H9 (cell line): ENCODE data around the gene IGLL1. TPM values are rescaled to one million over a fixed set of nuclear protein-coding genes. Genes with fewer than 3 reads are reported as not detected.

ENCODE experiments used
- DNase-seq: peaks from one replicate; pipeline ENCODE4 v3.0.0-alpha.2; 2017
- H2AFZ ChIP-seq: one replicate; pipeline ENCODE4 v1.6.1; 2013; ENCODE audit warnings: mild to moderate bottlenecking, low read length, control low read depth, moderate library complexity
- H2AK5ac ChIP-seq: 2 replicates; pipeline ENCODE4 v1.6.1; 2013; ENCODE audit warnings: low read length, control low read depth, mixed read lengths; ENCODE audit not compliant: insufficient read length
- H2BK120ac ChIP-seq: one replicate; pipeline ENCODE4 v1.6.1; 2013; ENCODE audit warnings: low read depth, mild to moderate bottlenecking, low read length, control low read depth, inconsistent platforms; ENCODE audit not compliant: poor library complexity, severe bottlenecking
- H2BK12ac ChIP-seq: 2 replicates; pipeline ENCODE4 v1.6.1; 2013; ENCODE audit warnings: low read length, control low read depth, mixed read lengths, low read depth; ENCODE audit not compliant: insufficient read length
- H2BK15ac ChIP-seq: 2 replicates; pipeline ENCODE4 v1.6.1; 2013; ENCODE audit warnings: low read depth, low read length, control low read depth
- H2BK20ac ChIP-seq: one replicate; pipeline ENCODE4 v1.6.1; 2013; ENCODE audit warnings: low read depth, mild to moderate bottlenecking, low read length, control low read depth, inconsistent platforms; ENCODE audit not compliant: poor library complexity, severe bottlenecking
- H2BK5ac ChIP-seq: 2 replicates; pipeline ENCODE4 v1.6.1; 2013; ENCODE audit warnings: low read length, control low read depth, mixed read lengths; ENCODE audit not compliant: insufficient read length
- H3K14ac ChIP-seq: 2 replicates; pipeline ENCODE4 v1.6.1; 2013; ENCODE audit warnings: low read length, control low read depth; ENCODE audit not compliant: insufficient read depth
- H3K18ac ChIP-seq: 2 replicates; pipeline ENCODE4 v1.6.1; 2013; ENCODE audit warnings: low read depth, mild to moderate bottlenecking, mixed read lengths, low read length, control low read depth; ENCODE audit not compliant: insufficient read length
- H3K23ac ChIP-seq: 2 replicates; pipeline ENCODE4 v1.6.1; 2013; ENCODE audit warnings: low read length, control low read depth, mixed read lengths, low read depth; ENCODE audit not compliant: insufficient read length
- H3K23me2 ChIP-seq: 2 replicates; pipeline ENCODE4 v1.6.1; 2013; ENCODE audit warnings: low read depth, mild to moderate bottlenecking, mixed read lengths, low read length, control low read depth; ENCODE audit not compliant: insufficient read length, poor library complexity, severe bottlenecking
- H3K27ac ChIP-seq: 2 replicates; pipeline ENCODE4 v1.5.1; 2013; ENCODE audit warnings: low read length, control low read depth, mixed read lengths, low read depth; ENCODE audit not compliant: insufficient read length
- H3K27me3 ChIP-seq: 2 replicates; pipeline ENCODE4 v1.6.1; 2013; ENCODE audit warnings: low read length, control low read depth, inconsistent platforms; ENCODE audit not compliant: insufficient read depth
- H3K4ac ChIP-seq: 2 replicates; pipeline ENCODE4 v1.6.1; 2013; ENCODE audit warnings: low read depth, mild to moderate bottlenecking, control low read depth, inconsistent platforms, low read length, moderate library complexity
- H3K4me1 ChIP-seq: 2 replicates; pipeline ENCODE4 v1.6.1; 2013; ENCODE audit warnings: low read length, control low read depth, inconsistent platforms; ENCODE audit not compliant: insufficient read depth
- H3K4me2 ChIP-seq: 2 replicates; pipeline ENCODE4 v1.6.1; 2013; ENCODE audit warnings: low read length, control low read depth, mixed read lengths; ENCODE audit not compliant: insufficient read length, insufficient read depth
- H3K56ac ChIP-seq: 2 replicates; pipeline ENCODE4 v1.6.1; 2013; ENCODE audit warnings: low read depth, mild to moderate bottlenecking, mixed read lengths, low read length, control low read depth; ENCODE audit not compliant: insufficient read length
- H3K79me1 ChIP-seq: 2 replicates; pipeline ENCODE4 v1.6.1; 2013; ENCODE audit warnings: low read depth, mild to moderate bottlenecking, moderate library complexity, low read length, control low read depth, inconsistent platforms; ENCODE audit not compliant: insufficient read depth, poor library complexity, severe bottlenecking
- H3K79me2 ChIP-seq: 2 replicates; pipeline ENCODE4 v1.6.1; 2013; ENCODE audit warnings: low read length, control low read depth, inconsistent platforms; ENCODE audit not compliant: insufficient read depth
- H3K9ac ChIP-seq: 2 replicates; pipeline ENCODE4 v1.6.1; 2013; ENCODE audit warnings: low read length, control low read depth, mixed read lengths; ENCODE audit not compliant: insufficient read length; ENCODE audit errors: extremely low read depth
- H3K9me3 ChIP-seq: one replicate; pipeline ENCODE4 v1.6.1; 2013; ENCODE audit warnings: low read depth, low read length, inconsistent platforms; ENCODE audit not compliant: control insufficient read depth
- H3T11ph ChIP-seq: one replicate; pipeline ENCODE4 v1.6.1; 2013; ENCODE audit warnings: mild to moderate bottlenecking, low read length, control low read depth, inconsistent platforms
- H4K20me1 ChIP-seq: one replicate; pipeline ENCODE4 v1.6.1; 2013; ENCODE audit not compliant: control insufficient read depth, insufficient read length, insufficient read depth
- H4K5ac ChIP-seq: 2 replicates; pipeline ENCODE4 v1.6.1; 2013; ENCODE audit warnings: low read depth, mild to moderate bottlenecking, mixed read lengths, low read length, control low read depth; ENCODE audit not compliant: insufficient read length
- H4K8ac ChIP-seq: replicated peaks from 2 replicates; pipeline ENCODE4 v1.6.1; 2013; ENCODE audit warnings: low read length, control low read depth, mixed read lengths, low read depth; ENCODE audit not compliant: insufficient read length
- H4K91ac ChIP-seq: 2 replicates; pipeline ENCODE4 v1.6.1; 2013; ENCODE audit warnings: low read depth, mild to moderate bottlenecking, moderate library complexity, mixed read lengths, low read length, control low read depth; ENCODE audit not compliant: insufficient read length
- H3K27ac Mint-ChIP-seq, 3 experiments: 2 replicates in 2 of 3; 3 replicates in 1 of 3; pipeline ENCODE4 v1.8.0; 2020 to 2021; ENCODE audit warnings: mixed read lengths in 3 of 3, mild to moderate bottlenecking in 1 of 3, moderate library complexity in 1 of 3
- H3K27me3 Mint-ChIP-seq: 2 replicates; pipeline ENCODE4 v1.8.0; 2021; ENCODE audit warnings: low read depth, mild to moderate bottlenecking, moderate library complexity, mixed read lengths
- H3K36me3 Mint-ChIP-seq, 3 experiments: 2 replicates in 2 of 3; 3 replicates in 1 of 3; pipeline ENCODE4 v1.8.0; 2020 to 2021; ENCODE audit warnings: low read depth in 3 of 3, mixed read lengths in 3 of 3; ENCODE audit not compliant: insufficient read depth in 1 of 3
- H3K4me1 Mint-ChIP-seq, 2 experiments: 2 replicates each; pipeline ENCODE4 v1.8.0; 2020; ENCODE audit warnings: mixed read lengths in 2 of 2
- H3K4me3 Mint-ChIP-seq, 2 experiments: 2 replicates in 1 of 2; 3 replicates in 1 of 2; pipeline ENCODE4 v1.8.0; 2020 to 2021; ENCODE audit warnings: mild to moderate bottlenecking in 2 of 2, mixed read lengths in 2 of 2, moderate library complexity in 1 of 2
- H3K9me3 Mint-ChIP-seq, 2 experiments: 2 replicates in 1 of 2; 3 replicates in 1 of 2; pipeline ENCODE4 v1.8.0; 2020; ENCODE audit warnings: mild to moderate bottlenecking in 2 of 2, mixed read lengths in 2 of 2, moderate library complexity in 1 of 2
- CTCF ChIP-seq: fragments of 200-600 bp; sonication (generic); conservative IDR thresholded peaks from 3 replicates; pipeline ENCODE4 v1.8.0; 2021; ENCODE audit warnings: antibody characterized with exemption, mild to moderate bottlenecking
- WGBS: extraction: QIAGEN DNeasy Blood & Tissue Kit; methylation state at CpG from one replicate; pipeline ENCODE4 v1.1.7; 2013; ENCODE audit warnings: missing lambda C conversion rate, low lambda C conversion rate, mixed read lengths; ENCODE audit not compliant: insufficient read length; ENCODE audit errors: extremely low coverage; 5-methylcytosine and 5-hydroxymethylcytosine counted together
- total RNA-seq: library from RNA; stranded (reverse); gene quantifications from 2 replicates; pipeline ENCODE4 v1.2.1, GENCODE V29; 2021

IGLL1 gene
- total RNA-seq, 1 experiment from 2014 or later: not detected

- Mint-ChIP-seq H3K9me3 (peaks cover 0 to 2% of the 10 kb centered on the region in 2 experiments; a peak in 1 of 5 replicates), H3K36me3 (no peaks in the 10 kb centered on the region), H3K27ac (no peak overlapping the region), H3K4me3 (no peak overlapping the region), H3K4me1 (peaks cover 0 to 14% of the 10 kb centered on the region in 2 experiments; a peak in 2 of 4 replicates), H3K27me3 (peaks cover 53% of the 10 kb centered on the region)
- Histone ChIP-seq H3K23me2 (no peaks in the 10 kb centered on the region), H3K4me2 (no peak overlapping the region), H3K27me3 (no peaks in the 10 kb centered on the region; the same call in 1 of the 2 replicates), H3K79me1 (no peaks in the 10 kb centered on the region), H3K9me3 (no peaks in the 10 kb centered on the region), H4K20me1 (no peaks in the 10 kb centered on the region), H2BK120ac (no peak overlapping the region), H3K79me2 (no peaks in the 10 kb centered on the region), H3K23ac (no peak overlapping the region), H3K56ac (no peak overlapping the region), H3K4me1 (no peaks in the 10 kb centered on the region), H2AFZ (no peak overlapping the region), H3T11ph (no peak overlapping the region), H4K8ac (no peak overlapping the region), H2BK15ac (no peak overlapping the region), H2AK5ac (no peak overlapping the region), H3K14ac (no peak overlapping the region), H3K9ac (no peak overlapping the region), H3K4ac (no peak overlapping the region), H2BK20ac (no peak overlapping the region), H2BK5ac (no peak overlapping the region), H4K5ac (no peak overlapping the region), H3K27ac (no peak overlapping the region), H2BK12ac (no peak overlapping the region), H4K91ac (no peak overlapping the region), H3K18ac (no peak overlapping the region)
- no CpG with 5 or more reads among the region's 21 CpGs for WGBS
- TF ChIP-seq CTCF: no peak
- no peak for DNase-seq
Observed at GRCh38 chr22:23553924-23554870, 25.9 kb downstream of the IGLL1 start.
